H1 (cell line): ENCODE measurements around the gene NANOS3. TPM values are rescaled to one million over a fixed set of nuclear protein-coding genes. Genes with fewer than 3 reads are reported as not detected.
"Not testable (repeated sequence)": the region's sequence is repeated elsewhere in the genome, so short reads cannot be mapped to it uniquely, and the experiment has no call there.

Experiments
- CTCF ChIA-PET: fragments of 300-600 bp; sonication (Branson Sonifier 250); formaldehyde crosslinking; loops from one replicate; lab custom pipeline; 2021; ENCODE audit not compliant: partially characterized antibody; lab: Charles Lee
- POLR2A ChIA-PET: fragments of 300-600 bp; sonication (Branson Sonifier 250); formaldehyde crosslinking; loops from one replicate; lab custom pipeline; 2021; ENCODE audit warnings: inconsistent platforms; ENCODE audit not compliant: partially characterized antibody; lab: Charles Lee
- DNase-seq, 2 experiments: peaks; one replicate each; pipeline versions ENCODE4 v3.0.0 to v3.0.0-alpha.2; 2010 to 2022; ENCODE audit warnings: low spot score in 2 of 2, low read depth in 1 of 2, mixed read lengths in 1 of 2
- FAIRE-seq: peaks from 2 replicates; lab custom pipeline; 2011; peaks lifted over from hg19 to GRCh38; lab: Jason Lieb, UNC
- H2AFZ ChIP-seq: 2 replicates; pipeline ENCODE4 v1.8.1; 2012; ENCODE audit warnings: low read length, inconsistent platforms
- H2AK5ac ChIP-seq: 2 replicates; pipeline ENCODE4 v1.6.1; 2013; ENCODE audit warnings: low read depth, low read length
- H2BK120ac ChIP-seq: replicated peaks from 2 replicates; pipeline ENCODE3; 2013; ENCODE audit warnings: low read depth, low read length, inconsistent platforms
- H2BK12ac ChIP-seq: 2 replicates; pipeline ENCODE4 v1.6.1; 2013; ENCODE audit warnings: low read depth, low read length
- H2BK15ac ChIP-seq: 2 replicates; pipeline ENCODE4 v1.6.1; 2013; ENCODE audit warnings: low read length
- H2BK20ac ChIP-seq: 2 replicates; pipeline ENCODE4 v1.6.1; 2013; ENCODE audit warnings: low read length
- H2BK5ac ChIP-seq: 2 replicates; pipeline ENCODE4 v1.6.1; 2013; ENCODE audit warnings: low read depth, low read length
- H3K14ac ChIP-seq: 2 replicates; pipeline ENCODE4 v1.6.1; 2013; ENCODE audit warnings: inconsistent platforms; ENCODE audit not compliant: insufficient read length
- H3K18ac ChIP-seq: 2 replicates; pipeline ENCODE4 v1.6.1; 2013; ENCODE audit warnings: low read length; ENCODE audit errors: extremely low read depth
- H3K23ac ChIP-seq: 2 replicates; pipeline ENCODE4 v1.6.1; 2013; ENCODE audit warnings: inconsistent platforms; ENCODE audit not compliant: insufficient read length
- H3K23me2 ChIP-seq: 2 replicates; pipeline ENCODE4 v1.6.1; 2013; ENCODE audit warnings: low read depth, low read length
- H3K27ac ChIP-seq: 2 replicates; pipeline ENCODE4 v1.6.1; 2011; ENCODE audit warnings: low read depth, low read length, inconsistent platforms
- H3K27me3 ChIP-seq, 4 experiments: replicated peaks in 1 of 4; 1 replicate in 1 of 4; 2 replicates in 3 of 4; pipeline versions ENCODE4 v1.6.1 to v1.8.1; 2011 to 2013; ENCODE audit warnings: low read length in 3 of 4, mild to moderate bottlenecking in 3 of 4, inconsistent platforms in 2 of 4, mixed read lengths in 2 of 4, moderate library complexity in 1 of 4; ENCODE audit not compliant: control insufficient read depth in 3 of 4, insufficient read depth in 3 of 4; ENCODE audit errors: extremely low read depth in 1 of 4
- H3K36me3 ChIP-seq, 4 experiments: 2 replicates each; pipeline versions ENCODE4 v1.6.1 to v1.8.1; 2011 to 2013; ENCODE audit warnings: mild to moderate bottlenecking in 4 of 4, low read length in 3 of 4, moderate library complexity in 2 of 4, control low read depth in 1 of 4, inconsistent platforms in 1 of 4; ENCODE audit not compliant: insufficient read depth in 4 of 4, control insufficient read depth in 2 of 4
- H3K4ac ChIP-seq: replicated peaks from 2 replicates; pipeline ENCODE3; 2013; ENCODE audit warnings: low read length, low read depth, mixed read lengths, inconsistent platforms; ENCODE audit not compliant: insufficient read length
- H3K4me1 ChIP-seq, 4 experiments: replicated peaks in 1 of 4; 1 replicate in 1 of 4; 2 replicates in 3 of 4; pipeline versions ENCODE4 v1.6.1 to v1.8.1; 2011 to 2013; ENCODE audit warnings: low read length in 3 of 4, inconsistent platforms in 2 of 4, mixed read lengths in 1 of 4; ENCODE audit not compliant: insufficient read depth in 4 of 4, control insufficient read depth in 3 of 4
- H3K4me2 ChIP-seq, 2 experiments: 2 replicates each; pipeline versions ENCODE4 v1.6.1 to v1.8.1; 2011 to 2013; ENCODE audit warnings: low read depth in 2 of 2, low read length in 2 of 2, control low read depth in 1 of 2, inconsistent platforms in 1 of 2, mild to moderate bottlenecking in 1 of 2; ENCODE audit not compliant: insufficient read depth in 1 of 2
- H3K4me3 ChIP-seq, 4 experiments: fragments of 200-600, 300-600 bp in 1 of 4; sonication (generic), shearing (Covaris generic), sonication (Bioruptor Twin) in 1 of 4; 2 replicates each; pipeline versions ENCODE4 v1.5.1 to v1.8.1; 2011 to 2016; ENCODE audit warnings: low read length in 4 of 4, low read depth in 3 of 4, control low read depth in 2 of 4, inconsistent platforms in 2 of 4, mild to moderate bottlenecking in 2 of 4, mixed read lengths in 1 of 4, moderate library complexity in 1 of 4; ENCODE audit not compliant: insufficient read depth in 2 of 4; ENCODE audit errors: extremely low read depth in 1 of 4
- H3K56ac ChIP-seq: replicated peaks from 2 replicates; pipeline ENCODE3; 2013; ENCODE audit warnings: low read depth, mild to moderate bottlenecking, mixed read lengths, low read length, inconsistent platforms; ENCODE audit not compliant: insufficient read length
- H3K79me1 ChIP-seq: 2 replicates; pipeline ENCODE4 v1.6.1; 2013; ENCODE audit warnings: low read depth, low read length, control low read depth
- H3K79me2 ChIP-seq, 2 experiments: 2 replicates each; pipeline versions ENCODE4 v1.6.1 to v1.8.1; 2012 to 2013; ENCODE audit warnings: low read length in 2 of 2, mild to moderate bottlenecking in 2 of 2, inconsistent platforms in 1 of 2; ENCODE audit not compliant: insufficient read depth in 2 of 2, control insufficient read depth in 1 of 2
- H3K9ac ChIP-seq, 4 experiments: replicated peaks in 1 of 4; 1 replicate in 1 of 4; 2 replicates in 3 of 4; pipeline versions ENCODE4 v1.6.1 to v1.8.1; 2011 to 2013; ENCODE audit warnings: low read depth in 3 of 4, low read length in 3 of 4, control low read depth in 2 of 4, mild to moderate bottlenecking in 2 of 4, moderate library complexity in 2 of 4, inconsistent platforms in 1 of 4; ENCODE audit errors: extremely low read depth in 1 of 4
- H3K9me3 ChIP-seq, 2 experiments: 2 replicates each; pipeline versions ENCODE4 v1.6.1 to v1.8.1; 2012 to 2013; ENCODE audit warnings: mild to moderate bottlenecking in 2 of 2, moderate library complexity in 2 of 2, control low read depth in 1 of 2, inconsistent platforms in 1 of 2, low read depth in 1 of 2, low read length in 1 of 2, mixed read lengths in 1 of 2; ENCODE audit not compliant: insufficient read depth in 2 of 2
- H4K20me1 ChIP-seq, 2 experiments: replicated peaks in 1 of 2; 2 replicates each; pipeline versions ENCODE3 to v1.8.1; 2011 to 2013; ENCODE audit warnings: inconsistent platforms in 2 of 2, low read length in 2 of 2, mild to moderate bottlenecking in 1 of 2; ENCODE audit not compliant: insufficient read depth in 2 of 2, control insufficient read depth in 1 of 2
- H4K5ac ChIP-seq: 2 replicates; pipeline ENCODE4 v1.6.1; 2013; ENCODE audit warnings: low read length, low read depth, mixed read lengths, inconsistent platforms; ENCODE audit not compliant: insufficient read length
- H4K8ac ChIP-seq: 2 replicates; pipeline ENCODE4 v1.8.0; 2013; ENCODE audit warnings: mild to moderate bottlenecking, moderate library complexity, low read length, inconsistent platforms; ENCODE audit not compliant: insufficient read depth; ENCODE audit errors: extremely low read depth
- H4K91ac ChIP-seq: replicated peaks from 2 replicates; pipeline ENCODE3; 2013; ENCODE audit warnings: low read length, mixed read lengths, inconsistent platforms; ENCODE audit not compliant: insufficient read length
- JUND ChIP-seq: IDR thresholded peaks from 2 replicates; pipeline ENCODE4 v1.6.1; 2011; ENCODE audit warnings: mild to moderate bottlenecking, improper control_type of control experiment, low read length
- NRF1 ChIP-seq: IDR thresholded peaks from 2 replicates; pipeline ENCODE4 v1.6.1; 2011; ENCODE audit warnings: mild to moderate bottlenecking, low read depth, low read length, improper control_type of control experiment
- SP2 ChIP-seq: IDR thresholded peaks from 2 replicates; pipeline ENCODE4 v1.6.1; 2012; ENCODE audit warnings: mild to moderate bottlenecking, low read length, inconsistent platforms
- YY1 ChIP-seq: IDR thresholded peaks from 2 replicates; pipeline ENCODE4 v1.6.1; 2011; ENCODE audit warnings: low read depth, mild to moderate bottlenecking, low read length
- WGBS, 2 experiments: shearing (Covaris generic) in 1 of 2; methylation state at CpG; one replicate each; pipeline versions ENCODE4 v1.1.6 to v1.1.7; 2013 to 2015; ENCODE audit warnings: low lambda C conversion rate in 2 of 2, mixed read lengths in 2 of 2, inconsistent platforms in 1 of 2, low coverage in 1 of 2, missing lambda C conversion rate in 1 of 2; ENCODE audit not compliant: insufficient replicate concordance in 2 of 2, insufficient coverage in 1 of 2, insufficient read length in 1 of 2; ENCODE audit errors: extremely low coverage in 1 of 2, missing lambda C conversion rate in 1 of 2; 5-methylcytosine and 5-hydroxymethylcytosine counted together
- polyA plus RNA-seq, 7 experiments: library from polyadenylated mRNA; depleted of rRNA in 3 of 7; stranded (reverse) in 5 of 7; unstranded in 2 of 7; fragments of >200 nt in 5 of 7; fragments of 200-250 nt in 2 of 7; gene quantifications; 1 replicate in 5 of 7; 2 replicates in 1 of 7; 4 replicates in 1 of 7; pipeline versions ENCODE4 v1.2.1 to v1.2.3, GENCODE V29; 2011 to 2013; ENCODE audit warnings: missing spikeins in 2 of 7, mixed read lengths in 2 of 7
- total RNA-seq: library from RNA; stranded (reverse); fragmentation: NEBNext Ultra II Directional; extraction: Animal tissue kit (Norgen Biotek cat#: 25700); gene quantifications from 2 replicates; pipeline ENCODE4 v1.2.1, GENCODE V29; 2021
- TF ChIP-seq, protein P1 (sequence below): IDR thresholded peaks from 2 replicates; pipeline ENCODE4 v1.6.1; 2011; ENCODE audit warnings: low read length, improper control_type of control experiment

Gene NANOS3
- total and polyA plus RNA-seq, 2 of the 8 experiments (the other 6 are each of a cell fraction or from before 2014, with no cell fraction given) = 0.62 TPM; not detected in 1

DNA sequence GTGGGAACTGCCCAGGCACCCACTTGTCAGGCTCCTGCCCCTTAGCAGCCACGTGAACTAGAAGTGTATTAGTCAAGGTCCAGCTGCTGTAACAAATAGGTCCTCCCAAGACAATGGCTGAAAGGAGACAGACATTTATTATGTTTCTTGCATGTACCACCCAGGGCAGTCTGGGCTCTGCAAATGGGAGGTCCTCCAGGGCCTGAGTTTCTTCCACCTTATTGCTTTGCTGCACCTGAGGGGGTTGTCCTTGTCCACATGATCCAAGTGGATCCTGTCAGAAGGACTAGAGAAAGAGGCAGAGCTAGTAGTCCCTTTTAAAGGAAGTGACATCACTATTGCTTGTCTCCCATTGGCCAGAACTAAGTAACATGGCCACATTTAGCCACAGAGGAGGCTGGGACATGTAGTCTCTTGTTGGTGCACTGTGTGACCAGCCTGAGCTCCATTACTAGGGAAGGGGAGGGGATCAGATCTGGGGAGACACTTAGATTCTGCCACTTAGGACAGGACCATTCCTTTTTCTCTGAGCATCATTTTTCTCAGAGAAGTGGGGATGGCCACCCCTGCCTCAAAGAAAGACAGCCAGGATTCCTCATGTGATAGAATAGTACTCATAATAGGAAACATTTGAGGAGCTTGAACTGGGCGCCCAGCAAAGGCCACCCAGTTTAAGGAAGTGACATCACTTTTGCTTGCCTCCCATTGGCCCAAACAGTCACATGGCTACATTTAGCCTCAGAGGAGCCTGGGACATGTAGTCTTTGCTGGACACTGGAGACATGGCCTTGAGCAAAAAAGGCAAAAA is 44.2 kb downstream of the NANOS3 start (continued):
- peak; percentile 71; the same call in 1 of the 2 replicates for TF ChIP-seq YY1
- TF ChIP-seq, protein P1, sequence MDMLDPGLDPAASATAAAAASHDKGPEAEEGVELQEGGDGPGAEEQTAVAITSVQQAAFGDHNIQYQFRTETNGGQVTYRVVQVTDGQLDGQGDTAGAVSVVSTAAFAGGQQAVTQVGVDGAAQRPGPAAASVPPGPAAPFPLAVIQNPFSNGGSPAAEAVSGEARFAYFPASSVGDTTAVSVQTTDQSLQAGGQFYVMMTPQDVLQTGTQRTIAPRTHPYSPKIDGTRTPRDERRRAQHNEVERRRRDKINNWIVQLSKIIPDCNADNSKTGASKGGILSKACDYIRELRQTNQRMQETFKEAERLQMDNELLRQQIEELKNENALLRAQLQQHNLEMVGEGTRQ = peak; percentile 78
- TF ChIP-seq JUND = no peak
- no peak for TF ChIP-seq NRF1
- no peak for TF ChIP-seq SP2

DNA sequence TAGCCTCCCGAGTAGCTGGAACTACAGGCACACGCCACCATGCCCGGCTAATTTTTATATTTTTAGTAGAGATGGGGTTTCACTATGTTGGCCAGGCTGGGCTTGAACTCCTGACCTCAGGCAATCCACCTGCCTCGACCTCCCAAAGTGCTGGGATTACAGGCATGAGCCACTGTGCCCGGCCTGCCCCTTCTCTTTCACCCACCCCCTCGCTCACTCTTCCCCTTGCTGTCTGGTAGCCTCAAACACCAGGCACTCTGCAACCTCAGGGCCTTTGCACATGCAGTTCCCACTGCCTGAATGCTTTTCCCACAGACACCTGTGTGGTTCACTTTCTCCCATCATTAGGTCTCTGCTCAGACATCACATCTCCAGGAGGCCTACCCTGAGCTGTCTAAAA is 45.2 kb downstream of the NANOS3 start:
- H3K4me3 ChIP-seq, DNase-seq, H3K18ac ChIP-seq, H3K4me2 ChIP-seq, H3K14ac ChIP-seq, H3K27ac ChIP-seq, H4K20me1 ChIP-seq, H2BK15ac ChIP-seq, H2BK12ac ChIP-seq, H2AK5ac ChIP-seq, H2BK120ac ChIP-seq, H3K23me2 ChIP-seq, H3K9ac ChIP-seq, H3K4ac ChIP-seq, H4K5ac ChIP-seq, H2AFZ ChIP-seq, H4K91ac ChIP-seq, H3K56ac ChIP-seq, H4K8ac ChIP-seq, H3K79me1 ChIP-seq, H2BK20ac ChIP-seq, H3K79me2 ChIP-seq, H2BK5ac ChIP-seq, FAIRE-seq, H3K4me1 ChIP-seq, H3K23ac ChIP-seq, H3K27me3 ChIP-seq: not testable (repeated sequence)
- Histone ChIP-seq H3K36me3 (peaks cover 9 to 50% (median 40%) of the 10 kb centered on the region in 4 experiments), H3K9me3 (peaks cover 9 to 10% of the 10 kb centered on the region in 2 experiments)
- CTCF ChIA-PET = interaction anchor here (0.7 to 1.5 kb wide), 4 partner anchors 17 to 150 kb away, joined by 3 to 4 read pairs (median 3); partner anchors contain the start of genes BRME1 and MISP3
- 94% methylated on average over 6 of the region's 6 CpGs; no CpG with 5 or more reads in 1 of the 2 experiments for WGBS, 2 experiments
- POLR2A ChIA-PET = interaction anchor here (0.8 to 3.7 kb wide), 7 partner anchors 11 to 86 kb away, joined by 3 to 21 read pairs (median 6); partner anchors contain the start of genes DCAF15 and PODNL1
